Endothelial cell (in vitro differentiated cells): ENCODE data around the gene SRC. TPM values are rescaled to one million over a fixed set of nuclear protein-coding genes. Genes with fewer than 3 reads are reported as not detected.
A peak's percentile ranks its signal among the peaks of the same experiment; 100 is the strongest.

Experiments used
- DNase-seq: peaks from one replicate; pipeline ENCODE4 v3.0.0; 2021; ENCODE audit warnings: low spot score
- H3K27ac Mint-ChIP-seq: one replicate; pipeline ENCODE4 v1.8.0; 2021; ENCODE audit warnings: mixed read lengths, inconsistent platforms; ENCODE audit not compliant: unreplicated experiment
- H3K27me3 Mint-ChIP-seq: one replicate; pipeline ENCODE4 v1.8.0; 2021; ENCODE audit warnings: mild to moderate bottlenecking, moderate library complexity, mixed read lengths, inconsistent platforms; ENCODE audit not compliant: unreplicated experiment
- H3K36me3 Mint-ChIP-seq: one replicate; pipeline ENCODE4 v1.8.0; 2021; ENCODE audit warnings: mild to moderate bottlenecking, low read depth, mixed read lengths, inconsistent platforms; ENCODE audit not compliant: unreplicated experiment
- H3K4me1 Mint-ChIP-seq: one replicate; pipeline ENCODE4 v1.8.0; 2021; ENCODE audit warnings: mild to moderate bottlenecking, mixed read lengths, inconsistent platforms; ENCODE audit not compliant: unreplicated experiment
- H3K4me3 Mint-ChIP-seq: one replicate; pipeline ENCODE4 v1.8.0; 2021; ENCODE audit warnings: mild to moderate bottlenecking, mixed read lengths, inconsistent platforms; ENCODE audit not compliant: unreplicated experiment
- H3K9me3 Mint-ChIP-seq: one replicate; pipeline ENCODE4 v1.8.0; 2021; ENCODE audit warnings: mixed read lengths, inconsistent platforms; ENCODE audit not compliant: unreplicated experiment
- total RNA-seq: library from RNA; stranded (reverse); fragmentation: NEBNext Ultra II Directional; extraction: Animal tissue kit (Norgen Biotek cat#: 25700); gene quantifications from one replicate; pipeline ENCODE4 v1.2.1, GENCODE V29; 2021; ENCODE audit not compliant: unreplicated experiment
- TF ChIP-seq, protein P1 (sequence below): fragments of 200-600 bp; sonication (generic); IDR thresholded peaks from one replicate; pipeline ENCODE4 v1.5.0; 2021; ENCODE audit warnings: antibody characterized with exemption; ENCODE audit not compliant: unreplicated experiment

The SRC gene
- total RNA-seq, 1 donor from 2014 or later: 60.8 TPM

DNA sequence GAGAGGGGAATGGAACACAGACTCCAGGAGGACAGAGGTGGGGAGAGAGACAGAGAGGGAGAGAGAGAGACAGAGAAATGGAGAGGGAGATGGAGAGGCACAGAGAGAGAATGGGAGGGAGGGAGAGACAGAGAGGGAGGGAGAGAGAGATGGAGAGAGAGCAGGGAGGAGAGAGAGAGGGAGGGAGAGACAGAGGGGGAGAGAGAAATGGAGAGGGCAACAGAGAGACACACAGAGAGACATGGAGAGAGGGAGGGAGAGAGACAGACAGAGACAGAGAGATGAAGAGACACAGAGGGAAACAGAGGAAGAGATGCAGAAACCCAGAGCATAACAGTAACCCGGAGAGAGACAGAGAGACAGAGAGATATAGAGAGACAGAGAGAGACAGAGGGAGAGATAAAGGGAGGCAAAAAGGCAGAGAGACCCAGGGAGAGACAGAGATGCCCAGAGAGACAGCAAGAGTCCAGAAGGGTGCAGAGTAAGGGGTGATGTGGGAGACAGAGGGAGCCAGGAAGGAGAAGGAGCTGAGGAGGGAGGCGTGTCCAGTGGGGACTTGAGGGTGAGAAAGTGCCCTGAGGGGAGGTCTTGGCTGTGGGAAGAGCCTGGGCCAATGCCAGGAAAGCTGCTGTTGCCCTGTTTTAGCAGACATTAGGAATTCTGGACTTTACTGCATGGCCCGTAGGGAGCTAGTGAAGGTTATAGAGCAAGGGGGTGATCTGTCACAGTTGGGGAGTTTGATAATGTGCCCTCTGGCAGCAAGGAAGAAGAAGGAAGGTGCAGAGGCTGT lies 78.3 kb downstream of the SRC start:
- Mint-ChIP-seq H3K4me3 (no peak overlapping the region), H3K4me1 (peaks cover 43% of the 10 kb centered on the region), H3K9me3 (no peaks in the 10 kb centered on the region), H3K36me3 (peaks cover 11% of the 10 kb centered on the region), H3K27me3 (peaks cover 18% of the 10 kb centered on the region), H3K27ac (no peak overlapping the region)
- TF ChIP-seq, protein P1, sequence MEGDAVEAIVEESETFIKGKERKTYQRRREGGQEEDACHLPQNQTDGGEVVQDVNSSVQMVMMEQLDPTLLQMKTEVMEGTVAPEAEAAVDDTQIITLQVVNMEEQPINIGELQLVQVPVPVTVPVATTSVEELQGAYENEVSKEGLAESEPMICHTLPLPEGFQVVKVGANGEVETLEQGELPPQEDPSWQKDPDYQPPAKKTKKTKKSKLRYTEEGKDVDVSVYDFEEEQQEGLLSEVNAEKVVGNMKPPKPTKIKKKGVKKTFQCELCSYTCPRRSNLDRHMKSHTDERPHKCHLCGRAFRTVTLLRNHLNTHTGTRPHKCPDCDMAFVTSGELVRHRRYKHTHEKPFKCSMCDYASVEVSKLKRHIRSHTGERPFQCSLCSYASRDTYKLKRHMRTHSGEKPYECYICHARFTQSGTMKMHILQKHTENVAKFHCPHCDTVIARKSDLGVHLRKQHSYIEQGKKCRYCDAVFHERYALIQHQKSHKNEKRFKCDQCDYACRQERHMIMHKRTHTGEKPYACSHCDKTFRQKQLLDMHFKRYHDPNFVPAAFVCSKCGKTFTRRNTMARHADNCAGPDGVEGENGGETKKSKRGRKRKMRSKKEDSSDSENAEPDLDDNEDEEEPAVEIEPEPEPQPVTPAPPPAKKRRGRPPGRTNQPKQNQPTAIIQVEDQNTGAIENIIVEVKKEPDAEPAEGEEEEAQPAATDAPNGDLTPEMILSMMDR: no peak
- DNase-seq: no peak

GRCh38 chr20:37425103-37425625 lies 79.2 kb downstream of the SRC start:
- DNase-seq: no peak
- Mint-ChIP-seq H3K27me3 (peaks cover 16% of the 10 kb centered on the region), H3K36me3 (peaks cover 11% of the 10 kb centered on the region), H3K4me1 (peaks cover 40% of the 10 kb centered on the region), H3K4me3 (peak overlapping the region; percentile 56), H3K27ac (peak overlapping the region; percentile 33), H3K9me3 (no peaks in the 10 kb centered on the region)
- TF ChIP-seq, protein P1: no peak

DNA sequence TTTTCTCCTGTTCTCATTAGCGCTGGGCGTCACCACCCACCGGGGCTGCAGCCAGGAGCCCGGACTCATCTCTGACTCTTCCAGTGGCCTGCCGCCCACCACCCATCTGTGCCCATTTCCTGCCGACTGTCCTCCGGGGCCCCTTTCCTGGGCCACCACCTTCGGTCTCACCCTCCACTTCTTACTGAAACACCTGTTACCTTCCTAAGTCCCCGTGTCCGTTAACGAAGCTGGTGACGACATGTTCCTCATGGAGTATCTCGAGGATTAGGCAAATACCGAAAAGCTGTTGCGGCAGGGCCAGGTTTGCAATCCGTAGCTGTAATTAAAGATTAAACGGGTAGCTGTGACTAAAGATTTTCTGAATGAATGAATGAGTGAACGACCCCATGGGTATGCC lies 80.2 kb downstream of the SRC start:
- TF ChIP-seq, protein P1: no peak
- Mint-ChIP-seq H3K36me3 (peaks cover 11% of the 10 kb centered on the region), H3K9me3 (no peaks in the 10 kb centered on the region), H3K4me1 (peaks cover 31% of the 10 kb centered on the region), H3K27ac (no peak overlapping the region), H3K27me3 (peaks cover 16% of the 10 kb centered on the region), H3K4me3 (no peak overlapping the region)
- DNase-seq: no peak

- no peak overlapping the region for H3K4me3 Mint-ChIP-seq
- peaks cover 5% of the 10 kb centered on the region for H3K36me3 Mint-ChIP-seq
- no peaks in the 10 kb centered on the region for H3K9me3 Mint-ChIP-seq
- DNase-seq: no peak
- peaks cover 10% of the 10 kb centered on the region for H3K27me3 Mint-ChIP-seq
- H3K27ac Mint-ChIP-seq: no peak overlapping the region
- TF ChIP-seq, protein P1: no peak
- peaks cover 22% of the 10 kb centered on the region for H3K4me1 Mint-ChIP-seq
Observed at GRCh38 chr20:37426978-37427377, 81.0 kb downstream of the SRC start.

DNA sequence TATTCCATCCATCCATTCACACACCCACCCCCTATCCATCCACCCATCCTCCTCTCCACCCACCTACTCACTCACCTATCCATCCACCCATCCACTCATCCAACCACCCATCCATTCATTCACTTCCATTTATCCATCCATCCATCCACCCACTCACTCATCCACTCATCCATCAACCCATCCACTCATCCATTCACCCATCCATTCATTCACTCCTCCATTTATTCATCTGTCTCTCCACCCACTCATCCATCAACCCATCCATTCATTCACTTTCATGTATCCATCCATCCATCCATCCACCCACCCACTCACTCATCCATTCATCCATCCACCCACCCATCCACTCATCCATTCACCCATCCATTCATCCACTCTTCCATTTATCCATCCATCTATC lies 84.1 kb downstream of the SRC start:
- TF ChIP-seq, protein P1: no peak
- H3K27ac Mint-ChIP-seq: no peak overlapping the region
- DNase-seq: no peak
- H3K27me3 Mint-ChIP-seq: no peaks in the 10 kb centered on the region
- no peaks in the 10 kb centered on the region for H3K36me3 Mint-ChIP-seq
- no peaks in the 10 kb centered on the region for H3K9me3 Mint-ChIP-seq
- peaks cover 4% of the 10 kb centered on the region for H3K4me1 Mint-ChIP-seq
- no peak overlapping the region for H3K4me3 Mint-ChIP-seq
